ENCODE results near the gene RAB8B. TPM values are rescaled to one million over a fixed set of nuclear protein-coding genes. Genes with fewer than 3 reads are reported as not detected.

The RAB8B gene
- total RNA-seq, 1 experiment from 2014 or later: 17.6 TPM

DNA sequence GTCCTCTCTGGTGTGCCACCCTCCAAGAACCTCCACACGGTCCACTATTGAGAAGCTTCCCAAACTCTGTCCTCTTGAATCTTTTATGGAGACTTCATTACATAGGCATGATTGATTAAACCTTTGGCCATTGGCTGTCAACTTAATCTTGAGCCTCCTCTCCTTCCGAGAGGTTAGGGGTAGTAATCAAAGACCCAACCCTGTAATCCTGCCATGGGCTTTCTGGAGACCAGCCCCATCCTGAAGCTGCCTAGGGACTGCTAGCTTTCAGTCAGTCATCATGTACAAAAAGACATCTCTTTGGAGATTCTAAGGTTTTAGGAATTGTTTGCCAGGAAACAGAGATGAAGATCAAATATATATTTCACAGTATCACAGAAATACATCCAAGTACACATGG, 125.0 kb downstream of the RAB8B start:
- Histone ChIP-seq H3K36me3 (ENCODE audit: control insufficient read depth, insufficient read depth, low read length) (no peaks in the 10 kb centered on the region), H3K4me1 (ENCODE audit: control insufficient read depth, insufficient read depth, low read length) (no peaks in the 10 kb centered on the region), H3K4me3 (ENCODE audit: low read depth in 2 of 2, low read length in 2 of 2) (no peak overlapping the region), H3K27me3 (ENCODE audit: control insufficient read depth, insufficient read depth, low read length) (no peaks in the 10 kb centered on the region), H3K9me3 (ENCODE audit: control insufficient read depth, insufficient read depth, low read depth, low read length) (no peaks in the 10 kb centered on the region), H3K27ac (ENCODE audit: low read length) (no peak overlapping the region)
- TF ChIP-seq, protein P1, sequence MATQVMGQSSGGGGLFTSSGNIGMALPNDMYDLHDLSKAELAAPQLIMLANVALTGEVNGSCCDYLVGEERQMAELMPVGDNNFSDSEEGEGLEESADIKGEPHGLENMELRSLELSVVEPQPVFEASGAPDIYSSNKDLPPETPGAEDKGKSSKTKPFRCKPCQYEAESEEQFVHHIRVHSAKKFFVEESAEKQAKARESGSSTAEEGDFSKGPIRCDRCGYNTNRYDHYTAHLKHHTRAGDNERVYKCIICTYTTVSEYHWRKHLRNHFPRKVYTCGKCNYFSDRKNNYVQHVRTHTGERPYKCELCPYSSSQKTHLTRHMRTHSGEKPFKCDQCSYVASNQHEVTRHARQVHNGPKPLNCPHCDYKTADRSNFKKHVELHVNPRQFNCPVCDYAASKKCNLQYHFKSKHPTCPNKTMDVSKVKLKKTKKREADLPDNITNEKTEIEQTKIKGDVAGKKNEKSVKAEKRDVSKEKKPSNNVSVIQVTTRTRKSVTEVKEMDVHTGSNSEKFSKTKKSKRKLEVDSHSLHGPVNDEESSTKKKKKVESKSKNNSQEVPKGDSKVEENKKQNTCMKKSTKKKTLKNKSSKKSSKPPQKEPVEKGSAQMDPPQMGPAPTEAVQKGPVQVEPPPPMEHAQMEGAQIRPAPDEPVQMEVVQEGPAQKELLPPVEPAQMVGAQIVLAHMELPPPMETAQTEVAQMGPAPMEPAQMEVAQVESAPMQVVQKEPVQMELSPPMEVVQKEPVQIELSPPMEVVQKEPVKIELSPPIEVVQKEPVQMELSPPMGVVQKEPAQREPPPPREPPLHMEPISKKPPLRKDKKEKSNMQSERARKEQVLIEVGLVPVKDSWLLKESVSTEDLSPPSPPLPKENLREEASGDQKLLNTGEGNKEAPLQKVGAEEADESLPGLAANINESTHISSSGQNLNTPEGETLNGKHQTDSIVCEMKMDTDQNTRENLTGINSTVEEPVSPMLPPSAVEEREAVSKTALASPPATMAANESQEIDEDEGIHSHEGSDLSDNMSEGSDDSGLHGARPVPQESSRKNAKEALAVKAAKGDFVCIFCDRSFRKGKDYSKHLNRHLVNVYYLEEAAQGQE (IDR thresholded peaks at IDR 0.05; ENCODE audit: insufficient read depth in 1 of 2, low read depth in 2 of 2, low read length in 1 of 2): no peak
- CTCF ChIA-PET: no interaction called here
- intact Hi-C loops (cut with micrococcal nuclease; ENCODE audit: unreplicated experiment) (no loop called here), in situ Hi-C loops (cut with HindIII; ENCODE audit: low pct_unique_long_range_greater_than_20kb, low sequenced_read_pairs) (no loop called here)
- no peak for DNase-seq (ENCODE audit: low read depth, low spot score)
- BruUV-seq (replicated peaks): no TSS peak
- ATAC-seq: no peak
- POLR2A ChIA-PET: no interaction called here

Other genes with a start within 250 kb of the RAB8B start
- gene TPM1, start 146.9 kb upstream of the RAB8B start, total RNA-seq (2021; ENCODE audit: unreplicated experiment): 298 TPM
- gene LACTB, start 67.7 kb upstream of the RAB8B start, total RNA-seq (2021; ENCODE audit: unreplicated experiment): 18.4 TPM
- 61.3 TPM for gene RPS27L, start 32.1 kb upstream of the RAB8B start, total RNA-seq (2021; ENCODE audit: unreplicated experiment)
- gene APH1B, start 88.0 kb downstream of the RAB8B start, total RNA-seq (2021; ENCODE audit: unreplicated experiment): 14.0 TPM
- 0.74 TPM for gene CA12, start 192.2 kb downstream of the RAB8B start, total RNA-seq (2021; ENCODE audit: unreplicated experiment)